ENCODE results near the gene NCBP2L.

NCBP2L gene

GRCh38 chrX:107753187-107753586, 24.3 kb upstream of the NCBP2L start:
- Histone ChIP-seq H3K27me3 (ENCODE audit: insufficient read depth, poor library complexity, severe bottlenecking) (no peaks in the 10 kb centered on the region), H3K27ac (ENCODE audit: poor library complexity, severe bottlenecking) (no peak overlapping the region), H3K36me3 (ENCODE audit: low read depth) (no peaks in the 10 kb centered on the region), H3K4me3 (ENCODE audit: severe bottlenecking) (no peak overlapping the region), H3K9me3 (ENCODE audit: severe bottlenecking) (no peaks in the 10 kb centered on the region), H3K4me1 (ENCODE audit: insufficient read depth, poor library complexity, severe bottlenecking) (peaks cover 4% of the 10 kb centered on the region)
- DNase-seq (ENCODE audit: low spot score) (no peak), ATAC-seq (ENCODE audit: low read depth) (peak; percentile 44; the same call in 2 of the 3 replicates)
- no peak for TF ChIP-seq CTCF (IDR thresholded peaks at IDR 0.05; ENCODE audit: poor library complexity, severe bottlenecking)

- no peak for TF ChIP-seq CTCF (IDR thresholded peaks at IDR 0.05; ENCODE audit: poor library complexity, severe bottlenecking)
- Histone ChIP-seq H3K27me3 (ENCODE audit: insufficient read depth, poor library complexity, severe bottlenecking) (no peaks in the 10 kb centered on the region), H3K4me1 (ENCODE audit: insufficient read depth, poor library complexity, severe bottlenecking) (no peaks in the 10 kb centered on the region), H3K4me3 (ENCODE audit: severe bottlenecking) (no peak overlapping the region), H3K27ac (ENCODE audit: poor library complexity, severe bottlenecking) (no peak overlapping the region), H3K36me3 (ENCODE audit: low read depth) (no peaks in the 10 kb centered on the region), H3K9me3 (ENCODE audit: severe bottlenecking) (no peaks in the 10 kb centered on the region)
- ATAC-seq (ENCODE audit: low read depth) (no peak), DNase-seq (ENCODE audit: low spot score) (no peak)
These were observed 21.8 kb upstream of the NCBP2L start for GRCh38 chrX:107755721-107756120.

GRCh38 chrX:107758231-107758766, 19.2 kb upstream of the NCBP2L start:
- Histone ChIP-seq H3K27me3 (ENCODE audit: insufficient read depth, poor library complexity, severe bottlenecking) (no peaks in the 10 kb centered on the region), H3K4me3 (ENCODE audit: severe bottlenecking) (no peak overlapping the region), H3K27ac (ENCODE audit: poor library complexity, severe bottlenecking) (no peak overlapping the region), H3K9me3 (ENCODE audit: severe bottlenecking) (no peaks in the 10 kb centered on the region), H3K4me1 (ENCODE audit: insufficient read depth, poor library complexity, severe bottlenecking) (no peaks in the 10 kb centered on the region), H3K36me3 (ENCODE audit: low read depth) (no peaks in the 10 kb centered on the region)
- no peak for DNase-seq (ENCODE audit: low spot score)
- ATAC-seq (ENCODE audit: low read depth) = no peak
- no peak for TF ChIP-seq CTCF (IDR thresholded peaks at IDR 0.05; ENCODE audit: poor library complexity, severe bottlenecking)

- H3K27me3 ChIP-seq (ENCODE audit: insufficient read depth, poor library complexity, severe bottlenecking) = no peaks in the 10 kb centered on the region
- H3K36me3 ChIP-seq (ENCODE audit: low read depth) = no peaks in the 10 kb centered on the region
- H3K9me3 ChIP-seq (ENCODE audit: severe bottlenecking) = no peaks in the 10 kb centered on the region
- H3K4me3 ChIP-seq (ENCODE audit: severe bottlenecking) = no peak overlapping the region
- ATAC-seq (ENCODE audit: low read depth) (no peak), DNase-seq (ENCODE audit: low spot score) (no peak)
- H3K4me1 ChIP-seq (ENCODE audit: insufficient read depth, poor library complexity, severe bottlenecking) = no peaks in the 10 kb centered on the region
- no peak for TF ChIP-seq CTCF (IDR thresholded peaks at IDR 0.05; ENCODE audit: poor library complexity, severe bottlenecking)
- H3K27ac ChIP-seq (ENCODE audit: poor library complexity, severe bottlenecking) = no peak overlapping the region
These were observed 17.0 kb upstream of the NCBP2L start for GRCh38 chrX:107760304-107761077.

GRCh38 chrX:107763647-107764046, 13.9 kb upstream of the NCBP2L start:
- ATAC-seq (ENCODE audit: low read depth) = no peak
- H3K4me1 ChIP-seq (ENCODE audit: insufficient read depth, poor library complexity, severe bottlenecking) = peaks cover 8% of the 10 kb centered on the region

More at GRCh38 chrX:107763647-107764046, 13.9 kb upstream of the NCBP2L start:
- Histone ChIP-seq H3K4me3 (ENCODE audit: severe bottlenecking) (no peak overlapping the region), H3K9me3 (ENCODE audit: severe bottlenecking) (no peaks in the 10 kb centered on the region), H3K27ac (ENCODE audit: poor library complexity, severe bottlenecking) (no peak overlapping the region), H3K27me3 (ENCODE audit: insufficient read depth, poor library complexity, severe bottlenecking) (no peaks in the 10 kb centered on the region), H3K36me3 (ENCODE audit: low read depth) (no peaks in the 10 kb centered on the region)
- no peak for DNase-seq (ENCODE audit: low spot score)
- no peak for TF ChIP-seq CTCF (IDR thresholded peaks at IDR 0.05; ENCODE audit: poor library complexity, severe bottlenecking)
